Measurements from ENCODE around the gene SDF4. TPM values are rescaled to one million over a fixed set of nuclear protein-coding genes. Genes with fewer than 3 reads are reported as not detected.
A peak's percentile ranks its signal among the peaks of the same experiment; 100 is the strongest.

The SDF4 gene
- total and polyA plus RNA-seq, 2 donors (not counting 1 experiment from before 2014, with no cell fraction given) = 100 to 143 TPM

DNA sequence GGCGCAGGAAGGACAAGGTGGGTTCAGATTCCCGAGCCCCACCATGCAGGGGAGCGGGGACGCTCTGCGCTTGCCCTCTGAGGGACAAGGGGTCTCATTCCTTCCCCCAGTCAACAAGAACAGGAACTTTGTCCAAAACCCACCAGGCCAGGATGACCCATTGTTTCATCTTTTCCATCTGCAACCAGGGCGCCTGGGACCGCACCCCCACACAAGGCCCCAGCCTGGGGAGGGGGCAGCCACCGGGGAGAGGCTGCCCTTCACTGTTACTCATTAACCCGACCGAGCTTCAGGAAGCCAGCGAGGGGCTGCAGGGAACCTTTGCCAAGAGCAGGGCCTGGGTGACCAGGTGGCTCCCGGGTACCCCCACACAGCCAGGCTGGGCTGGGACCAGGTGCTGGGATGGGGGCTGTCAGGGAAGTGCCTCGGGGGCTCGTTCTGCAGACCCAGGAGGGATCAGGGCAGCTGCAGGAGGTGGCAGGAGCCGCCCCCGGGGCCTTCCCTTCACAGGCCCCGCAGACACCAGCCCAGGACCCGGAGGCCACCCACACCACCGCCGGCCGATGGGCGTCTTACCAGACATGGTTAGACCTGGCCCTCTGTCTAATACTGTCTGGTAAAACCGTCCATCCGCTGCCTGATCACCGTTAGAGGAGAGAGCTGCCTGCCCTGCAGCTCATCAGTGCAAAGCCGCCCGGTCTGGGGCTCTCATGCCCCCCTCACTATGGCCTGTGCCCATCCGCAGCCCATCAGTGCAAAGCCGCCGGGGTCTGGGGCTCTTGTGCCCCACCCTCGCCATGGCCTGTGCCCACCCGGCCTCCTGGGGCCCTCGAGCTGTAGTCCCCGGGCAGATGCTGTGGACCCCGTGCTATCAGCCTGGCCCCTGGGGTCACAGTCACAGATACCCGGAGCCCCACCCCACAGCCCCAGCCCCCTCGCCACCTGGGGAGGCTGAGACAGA lies 63.1 kb downstream of the SDF4 start:
- ChIA-PET POLR2A (interaction anchor here (0.6 to 2.3 kb wide), 4 partner anchors 11 to 40 kb away, joined by 3 to 14 read pairs (median 4); no protein-coding TSS in a partner anchor), CTCF (interaction anchor here (1.0 to 1.8 kb wide), 4 partner anchors 9 to 47 kb away, joined by 3 to 5 read pairs (median 3); no protein-coding TSS in a partner anchor)
- Histone ChIP-seq H3K9me3 (ENCODE audit: control extremely low read depth in 1 of 3, control insufficient read depth in 2 of 3, insufficient read depth in 1 of 3, low read length in 2 of 3) (peaks cover 0 to 6% (median 0%) of the 10 kb centered on the region in 3 donors), H3K27me3 (replicated peaks in 1 of 4; ENCODE audit: control extremely low read depth in 1 of 4, control insufficient read depth in 3 of 4, insufficient read depth in 4 of 4, low read length in 3 of 4) (peaks cover 0 to 18% (median 2%) of the 10 kb centered on the region in 4 experiments), H3K79me2 (ENCODE audit: control insufficient read depth, insufficient read depth, low read length) (no peaks in the 10 kb centered on the region), H3K27ac (ENCODE audit: low read length in 2 of 2) (no peak overlapping the region), H2AFZ (ENCODE audit: insufficient read depth, low read depth, low read length, poor library complexity, severe bottlenecking) (no peak overlapping the region), H3K4me2 (replicated peaks; ENCODE audit: low read depth, low read length, poor library complexity, severe bottlenecking) (peak overlapping the region; percentile 77), H3K9ac (ENCODE audit: low read length) (no peak overlapping the region), H3K4me3 (ENCODE audit: control extremely low read depth in 1 of 5, extremely low read depth in 1 of 5, insufficient read depth in 1 of 5, low read depth in 2 of 5, low read length in 4 of 5) (no peak overlapping the region), H3K4me1 (ENCODE audit: control insufficient read depth in 2 of 2, insufficient read depth in 2 of 2, low read length in 2 of 2) (peaks cover 42 to 50% of the 10 kb centered on the region in 2 donors), H3K36me3 (replicated peaks in 1 of 2; ENCODE audit: control extremely low read depth in 1 of 2, control insufficient read depth in 1 of 2, extremely low read depth in 1 of 2, insufficient read depth in 2 of 2, low read length in 1 of 2) (no peaks in the 10 kb centered on the region), H4K20me1 (ENCODE audit: control insufficient read depth, insufficient read depth, low read length, poor library complexity, severe bottlenecking) (no peaks in the 10 kb centered on the region)
- WGBS (ENCODE audit: insufficient coverage) = 74% methylated on average over 34 of the region's 37 CpGs
- intact Hi-C loops (cut with micrococcal nuclease) = no loop called here
- H3K27ac Mint-ChIP-seq = no peak overlapping the region
- ATAC-seq (ENCODE audit: low read depth) = no peak
- DNase-seq = no peak
- TF ChIP-seq EZH2 (IDR thresholded peaks at IDR 0.05; ENCODE audit: borderline replicate concordance, insufficient read depth, low read depth, low read length, poor library complexity, severe bottlenecking) (no peak), CTCF (IDR thresholded peaks at IDR 0.05) (no peak)
- H3K9me3 Mint-ChIP-seq (ENCODE audit: insufficient read depth) = no peaks in the 10 kb centered on the region
- H3K4me1 Mint-ChIP-seq = peaks cover 39% of the 10 kb centered on the region
- H3K4me3 Mint-ChIP-seq = no peak overlapping the region
- no peaks in the 10 kb centered on the region for H3K27me3 Mint-ChIP-seq

All from B cell (primary cell).